Mesendoderm (in vitro differentiated cells): Measurements from ENCODE around the gene KIF20B.
"Not testable (repeated sequence)": the region's sequence is repeated elsewhere in the genome, so short reads cannot be mapped to it uniquely, and the experiment has no call there.

Experiments used
- DNase-seq: peaks from one replicate; pipeline ENCODE4 v3.0.0; 2013
- H2AK5ac ChIP-seq: 2 replicates; pipeline ENCODE4 v1.6.1; 2013; ENCODE audit warnings: low read length, inconsistent platforms
- H2BK120ac ChIP-seq: 2 replicates; pipeline ENCODE4 v1.6.1; 2013; ENCODE audit warnings: low read depth, mild to moderate bottlenecking, low read length, moderate library complexity, mixed read lengths
- H2BK15ac ChIP-seq: replicated peaks from 2 replicates; pipeline ENCODE4 v1.6.1; 2013; ENCODE audit warnings: low read depth, mild to moderate bottlenecking, moderate library complexity
- H2BK5ac ChIP-seq: 2 replicates; pipeline ENCODE4 v1.6.1; 2013; ENCODE audit warnings: low read length, inconsistent platforms
- H3K18ac ChIP-seq: 2 replicates; pipeline ENCODE4 v1.6.1; 2013; ENCODE audit warnings: mild to moderate bottlenecking, low read length, mixed read lengths
- H3K23ac ChIP-seq: one replicate; pipeline ENCODE4 v1.6.1; 2013; ENCODE audit warnings: low read length
- H3K27ac ChIP-seq: 2 replicates; pipeline ENCODE4 v1.5.1; 2013; ENCODE audit warnings: low read depth, mild to moderate bottlenecking, inconsistent platforms, low read length, moderate library complexity
- H3K27me3 ChIP-seq: 2 replicates; pipeline ENCODE4 v1.6.1; 2013; ENCODE audit warnings: low read length, control low read depth, mild to moderate bottlenecking, inconsistent platforms; ENCODE audit not compliant: insufficient read depth, poor library complexity
- H3K36me3 ChIP-seq: 2 replicates; pipeline ENCODE4 v1.6.1; 2013; ENCODE audit warnings: low read length, inconsistent platforms; ENCODE audit not compliant: control insufficient read depth, insufficient read depth
- H3K4ac ChIP-seq: one replicate; pipeline ENCODE4 v1.6.1; 2013; ENCODE audit warnings: low read depth, mild to moderate bottlenecking, low read length, moderate library complexity
- H3K4me1 ChIP-seq: 2 replicates; pipeline ENCODE4 v1.6.1; 2013; ENCODE audit warnings: low read depth, low read length, inconsistent platforms; ENCODE audit not compliant: control insufficient read depth
- H3K4me2 ChIP-seq: 2 replicates; pipeline ENCODE4 v1.6.1; 2013; ENCODE audit warnings: low read length
- H3K4me3 ChIP-seq: 2 replicates; pipeline ENCODE4 v1.5.1; 2013; ENCODE audit warnings: mild to moderate bottlenecking, low read length
- H3K56ac ChIP-seq: one replicate; pipeline ENCODE4 v1.6.1; 2013; ENCODE audit warnings: low read length
- H3K79me1 ChIP-seq: 2 replicates; pipeline ENCODE4 v1.6.1; 2013; ENCODE audit warnings: low read length, inconsistent platforms
- H3K79me2 ChIP-seq: 2 replicates; pipeline ENCODE4 v1.6.1; 2013; ENCODE audit warnings: mild to moderate bottlenecking, low read length; ENCODE audit not compliant: control insufficient read depth, insufficient read depth
- H3K9ac ChIP-seq: 2 replicates; pipeline ENCODE4 v1.6.1; 2013; ENCODE audit warnings: low read length, inconsistent platforms
- H4K5ac ChIP-seq: one replicate; pipeline ENCODE4 v1.6.1; 2013; ENCODE audit warnings: low read length
- H4K8ac ChIP-seq: one replicate; pipeline ENCODE4 v1.6.1; 2013; ENCODE audit warnings: low read depth, mild to moderate bottlenecking, control low read depth, low read length, moderate library complexity
- WGBS: extraction: QIAGEN DNeasy Blood & Tissue Kit; methylation state at CpG from one replicate; pipeline ENCODE4 v1.1.7; 2013; ENCODE audit warnings: low lambda C conversion rate, missing lambda C conversion rate; ENCODE audit not compliant: insufficient coverage; ENCODE audit errors: extremely low coverage; 5-methylcytosine and 5-hydroxymethylcytosine counted together

KIF20B gene

GRCh38 chr10:89759531-89759930 is 58.1 kb downstream of the KIF20B start:
- no CpG with 5 or more reads among the region's 1 CpG for WGBS
- Histone ChIP-seq H3K18ac (no peak overlapping the region), H3K23ac (no peak overlapping the region), H3K4ac (no peak overlapping the region), H3K4me1 (no peaks in the 10 kb centered on the region), H4K5ac (no peak overlapping the region), H3K27me3 (no peaks in the 10 kb centered on the region), H3K56ac (no peak overlapping the region), H2BK120ac (no peak overlapping the region), H3K79me1 (no peaks in the 10 kb centered on the region), H3K36me3 (peaks cover 5% of the 10 kb centered on the region), H3K9ac (no peak overlapping the region), H4K8ac (no peak overlapping the region), H3K4me2 (no peak overlapping the region), H2BK5ac (no peak overlapping the region), H3K27ac (no peak overlapping the region), H3K4me3 (no peak overlapping the region), H2BK15ac (no peak overlapping the region), H3K79me2 (no peaks in the 10 kb centered on the region), H2AK5ac (no peak overlapping the region)
- DNase-seq = no peak

GRCh38 chr10:89763671-89764070 is 62.3 kb downstream of the KIF20B start:
- not testable (repeated sequence) for H2AK5ac ChIP-seq, H3K79me1 ChIP-seq, H2BK120ac ChIP-seq, H3K4me3 ChIP-seq, H3K18ac ChIP-seq, H3K27me3 ChIP-seq, H3K23ac ChIP-seq, H3K4me2 ChIP-seq, H2BK15ac ChIP-seq, H3K4ac ChIP-seq, H3K9ac ChIP-seq, H3K4me1 ChIP-seq, H2BK5ac ChIP-seq, H3K36me3 ChIP-seq, H3K27ac ChIP-seq, H3K79me2 ChIP-seq, DNase-seq, H4K8ac ChIP-seq, H3K56ac ChIP-seq, H4K5ac ChIP-seq
- WGBS = no CpG with 5 or more reads among the region's 1 CpG

- H3K18ac ChIP-seq = no peak overlapping the region
- no peak overlapping the region for H2AK5ac ChIP-seq
- no peak overlapping the region for H4K8ac ChIP-seq
- H3K56ac ChIP-seq = no peak overlapping the region
- H2BK5ac ChIP-seq = no peak overlapping the region
- H3K27ac ChIP-seq = no peak overlapping the region
- no peaks in the 10 kb centered on the region for H3K79me2 ChIP-seq
- no peaks in the 10 kb centered on the region for H3K4me1 ChIP-seq
- WGBS = no CpG with 5 or more reads among the region's 5 CpGs
- no peak overlapping the region for H4K5ac ChIP-seq
- H3K27me3 ChIP-seq = no peaks in the 10 kb centered on the region
- no peak overlapping the region for H3K4me3 ChIP-seq
- peaks cover 1% of the 10 kb centered on the region for H3K36me3 ChIP-seq
- no peak overlapping the region for H3K4ac ChIP-seq
- H3K79me1 ChIP-seq = no peaks in the 10 kb centered on the region
- no peak overlapping the region for H2BK15ac ChIP-seq
- no peak overlapping the region for H3K9ac ChIP-seq
- H2BK120ac ChIP-seq = no peak overlapping the region
- no peak overlapping the region for H3K4me2 ChIP-seq
- DNase-seq = no peak
- H3K23ac ChIP-seq = no peak overlapping the region
Observed at GRCh38 chr10:89771684-89772083, 70.3 kb downstream of the KIF20B start.

- no peak overlapping the region for H3K27ac ChIP-seq
- H2BK15ac ChIP-seq = no peak overlapping the region
- WGBS = no CpG with 5 or more reads among the region's 1 CpG
- no peaks in the 10 kb centered on the region for H3K79me1 ChIP-seq
- H3K9ac ChIP-seq = no peak overlapping the region
- no peak overlapping the region for H3K4ac ChIP-seq
- no peaks in the 10 kb centered on the region for H3K4me1 ChIP-seq
- no peak overlapping the region for H3K4me3 ChIP-seq
- no peak overlapping the region for H4K8ac ChIP-seq
- no peak overlapping the region for H3K56ac ChIP-seq
- H3K4me2 ChIP-seq = no peak overlapping the region
- no peak overlapping the region for H3K23ac ChIP-seq
- DNase-seq = no peak
- no peaks in the 10 kb centered on the region for H3K79me2 ChIP-seq
- H2BK120ac ChIP-seq = no peak overlapping the region
- no peak overlapping the region for H2AK5ac ChIP-seq
- no peak overlapping the region for H4K5ac ChIP-seq
- no peaks in the 10 kb centered on the region for H3K36me3 ChIP-seq
- no peak overlapping the region for H3K18ac ChIP-seq
- no peak overlapping the region for H2BK5ac ChIP-seq
- H3K27me3 ChIP-seq = no peaks in the 10 kb centered on the region
Observed at GRCh38 chr10:89773081-89773480, 71.7 kb downstream of the KIF20B start.

- H3K4me1 ChIP-seq = no peaks in the 10 kb centered on the region
- no peak overlapping the region for H3K23ac ChIP-seq
- DNase-seq = no peak
- H2BK5ac ChIP-seq = no peak overlapping the region
- H3K36me3 ChIP-seq = no peaks in the 10 kb centered on the region
- no peak overlapping the region for H3K9ac ChIP-seq
- H3K79me2 ChIP-seq = no peaks in the 10 kb centered on the region
- H3K79me1 ChIP-seq = no peaks in the 10 kb centered on the region
- H3K4me2 ChIP-seq = no peak overlapping the region
- H3K4me3 ChIP-seq = no peak overlapping the region
- H3K56ac ChIP-seq = no peak overlapping the region
- no peak overlapping the region for H3K18ac ChIP-seq
- H3K4ac ChIP-seq = no peak overlapping the region
- H2BK120ac ChIP-seq = no peak overlapping the region
- H4K5ac ChIP-seq = no peak overlapping the region
- no peak overlapping the region for H2AK5ac ChIP-seq
- H3K27me3 ChIP-seq = no peaks in the 10 kb centered on the region
- no peak overlapping the region for H3K27ac ChIP-seq
- H2BK15ac ChIP-seq = no peak overlapping the region
- H4K8ac ChIP-seq = no peak overlapping the region
Observed at GRCh38 chr10:89776665-89777064, 75.3 kb downstream of the KIF20B start.

- H3K79me1 ChIP-seq = no peaks in the 10 kb centered on the region
Observed at GRCh38 chr10:89782470-89782869, 81.1 kb downstream of the KIF20B start.

More at GRCh38 chr10:89782470-89782869, 81.1 kb downstream of the KIF20B start:
- H4K8ac ChIP-seq = no peak overlapping the region
- no peaks in the 10 kb centered on the region for H3K79me2 ChIP-seq
- no peak overlapping the region for H3K4me3 ChIP-seq
- H3K9ac ChIP-seq = no peak overlapping the region
- no peak overlapping the region for H3K4ac ChIP-seq
- no peak overlapping the region for H4K5ac ChIP-seq
- H3K23ac ChIP-seq = no peak overlapping the region
- no CpG with 5 or more reads among the region's 2 CpGs for WGBS
- no peak overlapping the region for H3K27ac ChIP-seq
- H3K4me1 ChIP-seq = no peaks in the 10 kb centered on the region
- H3K4me2 ChIP-seq = no peak overlapping the region
- no peak overlapping the region for H3K18ac ChIP-seq
- no peak overlapping the region for H2BK120ac ChIP-seq
- no peaks in the 10 kb centered on the region for H3K27me3 ChIP-seq
- no peak for DNase-seq
- no peaks in the 10 kb centered on the region for H3K36me3 ChIP-seq
- no peak overlapping the region for H2BK5ac ChIP-seq
- no peak overlapping the region for H2BK15ac ChIP-seq
- H2AK5ac ChIP-seq = no peak overlapping the region
- H3K56ac ChIP-seq = no peak overlapping the region
